ENCODE measurements around the gene CENPM. TPM values are rescaled to one million over a fixed set of nuclear protein-coding genes. Genes with fewer than 3 reads are reported as not detected.
A peak's percentile ranks its signal among the peaks of the same experiment; 100 is the strongest.

The CENPM gene
- total RNA-seq: 100 to 1,000 TPM in 1 of 2 donors, 10 to 100 TPM in 1; 34.7 to 115 TPM

GRCh38 chr22:41946629-41947423 lies at the start of gene CENPM:
Gene CENPM (minus strand): TSS chr22:41947152. CDS start chr22:41947076, 76 bp downstream.
- DNase-seq (ENCODE audit: low spot score) (peak; percentile 95), ATAC-seq (peak; percentile 98 to 99)
- Mint-ChIP-seq H3K27me3 (no peaks in the 10 kb centered on the region), H3K36me3 (peaks cover 12% of the 10 kb centered on the region), H3K27ac (peak within 1 kb of the TSS; percentile 82 to 87), H3K4me1 (ENCODE audit: low read depth in 2 of 2) (peaks cover 10 to 22% of the 10 kb centered on the region in 2 donors), H3K9me3 (no peaks in the 10 kb centered on the region), H3K4me3 (peak within 1 kb of the TSS; percentile 99)

- Mint-ChIP-seq H3K27me3 (peaks cover 0 to 8% of the 10 kb centered on the region in 2 donors), H3K36me3 (no peaks in the 10 kb centered on the region), H3K4me1 (ENCODE audit: low read depth in 2 of 2) (peaks cover 16 to 22% of the 10 kb centered on the region in 2 donors), H3K4me3 (no peak overlapping the region), H3K9me3 (peaks cover 4% of the 10 kb centered on the region), H3K27ac (no peak overlapping the region)
- no peak for DNase-seq (ENCODE audit: low spot score)
- no peak for ATAC-seq
Observed at GRCh38 chr22:41995211-41995610, 48.3 kb upstream of the CENPM start.

GRCh38 chr22:41992496-41992895 lies 45.5 kb upstream of the CENPM start:
- no peak overlapping the region for H3K27ac Mint-ChIP-seq

GRCh38 chr22:41991111-41991510 lies 44.2 kb upstream of the CENPM start:
- Mint-ChIP-seq H3K36me3 (no peaks in the 10 kb centered on the region), H3K4me1 (ENCODE audit: low read depth in 2 of 2) (peaks cover 0 to 4% of the 10 kb centered on the region in 2 donors), H3K27ac (no peak overlapping the region), H3K9me3 (no peaks in the 10 kb centered on the region), H3K4me3 (no peak overlapping the region), H3K27me3 (peaks cover 0 to 11% of the 10 kb centered on the region in 2 donors)
- ATAC-seq: no peak
- no peak for DNase-seq (ENCODE audit: low spot score)

More at GRCh38 chr22:41992496-41992895, 45.5 kb upstream of the CENPM start:
- H3K36me3 Mint-ChIP-seq: no peaks in the 10 kb centered on the region
- no peak for ATAC-seq
- no peak overlapping the region for H3K4me3 Mint-ChIP-seq
- H3K27me3 Mint-ChIP-seq: peaks cover 0 to 11% of the 10 kb centered on the region in 2 donors
- no peak for DNase-seq (ENCODE audit: low spot score)
- H3K9me3 Mint-ChIP-seq: no peaks in the 10 kb centered on the region
- peaks cover 0 to 6% of the 10 kb centered on the region in 2 donors for H3K4me1 Mint-ChIP-seq (ENCODE audit: low read depth in 2 of 2)

GRCh38 chr22:41989246-41989645 lies 42.3 kb upstream of the CENPM start:
- DNase-seq (ENCODE audit: low spot score) (no peak), ATAC-seq (peak in 1 of 2 donors; percentile 24)
- Mint-ChIP-seq H3K9me3 (no peaks in the 10 kb centered on the region), H3K27me3 (peaks cover 0 to 9% of the 10 kb centered on the region in 2 donors), H3K36me3 (no peaks in the 10 kb centered on the region), H3K4me3 (no peak overlapping the region), H3K4me1 (ENCODE audit: low read depth in 2 of 2) (no peaks in the 10 kb centered on the region), H3K27ac (no peak overlapping the region)

GRCh38 chr22:41987276-41987675 lies 40.3 kb upstream of the CENPM start:
- H3K36me3 Mint-ChIP-seq: no peaks in the 10 kb centered on the region
- no peaks in the 10 kb centered on the region for H3K9me3 Mint-ChIP-seq
- no peak for ATAC-seq
- no peak overlapping the region for H3K4me3 Mint-ChIP-seq
- H3K27me3 Mint-ChIP-seq: peaks cover 0 to 11% of the 10 kb centered on the region in 2 donors
- no peak overlapping the region for H3K27ac Mint-ChIP-seq
- H3K4me1 Mint-ChIP-seq (ENCODE audit: low read depth in 2 of 2): no peaks in the 10 kb centered on the region
- no peak for DNase-seq (ENCODE audit: low spot score)

GRCh38 chr22:41983513-41984405 lies 36.8 kb upstream of the CENPM start:
- Mint-ChIP-seq H3K9me3 (no peaks in the 10 kb centered on the region), H3K4me1 (ENCODE audit: low read depth in 2 of 2) (no peaks in the 10 kb centered on the region), H3K27me3 (peaks cover 1 to 19% of the 10 kb centered on the region in 2 donors), H3K36me3 (no peaks in the 10 kb centered on the region), H3K4me3 (no peak overlapping the region), H3K27ac (no peak overlapping the region)
- no peak for DNase-seq (ENCODE audit: low spot score)
- ATAC-seq: no peak

- Mint-ChIP-seq H3K27me3 (peaks cover 7 to 24% of the 10 kb centered on the region in 2 donors), H3K36me3 (no peaks in the 10 kb centered on the region), H3K4me1 (ENCODE audit: low read depth in 2 of 2) (no peaks in the 10 kb centered on the region), H3K9me3 (no peaks in the 10 kb centered on the region), H3K27ac (no peak overlapping the region), H3K4me3 (no peak overlapping the region)
- no peak for ATAC-seq
- DNase-seq (ENCODE audit: low spot score): no peak
Observed at GRCh38 chr22:41982865-41983264, 35.9 kb upstream of the CENPM start.

- Mint-ChIP-seq H3K4me1 (ENCODE audit: low read depth in 2 of 2) (peaks cover 5% of the 10 kb centered on the region in 2 donors), H3K4me3 (no peak overlapping the region), H3K27me3 (peaks cover 21 to 42% of the 10 kb centered on the region in 2 donors), H3K27ac (no peak overlapping the region), H3K36me3 (no peaks in the 10 kb centered on the region), H3K9me3 (no peaks in the 10 kb centered on the region)
- DNase-seq (ENCODE audit: low spot score): no peak
- ATAC-seq: no peak
Observed at GRCh38 chr22:41979423-41980250, 32.7 kb upstream of the CENPM start.

GRCh38 chr22:41978732-41979131 lies 31.8 kb upstream of the CENPM start:
- DNase-seq (ENCODE audit: low spot score) (no peak), ATAC-seq (no peak)
- Mint-ChIP-seq H3K27me3 (peaks cover 21 to 42% of the 10 kb centered on the region in 2 donors), H3K4me1 (ENCODE audit: low read depth in 2 of 2) (peaks cover 5% of the 10 kb centered on the region in 2 donors), H3K4me3 (no peak overlapping the region), H3K9me3 (no peaks in the 10 kb centered on the region), H3K36me3 (no peaks in the 10 kb centered on the region), H3K27ac (no peak overlapping the region)

GRCh38 chr22:41976961-41977566 lies 30.1 kb upstream of the CENPM start:
- ATAC-seq (no peak), DNase-seq (ENCODE audit: low spot score) (no peak)
- H3K4me3 Mint-ChIP-seq: no peak overlapping the region
- no peaks in the 10 kb centered on the region for H3K36me3 Mint-ChIP-seq
- peaks cover 5% of the 10 kb centered on the region in 2 donors for H3K4me1 Mint-ChIP-seq (ENCODE audit: low read depth in 2 of 2)
- H3K27me3 Mint-ChIP-seq: peaks cover 30 to 41% of the 10 kb centered on the region in 2 donors
- no peaks in the 10 kb centered on the region for H3K9me3 Mint-ChIP-seq
- H3K27ac Mint-ChIP-seq: no peak overlapping the region

GRCh38 chr22:41976070-41976901 lies 29.3 kb upstream of the CENPM start:
- H3K27me3 Mint-ChIP-seq: peaks cover 30 to 41% of the 10 kb centered on the region in 2 donors
- peaks cover 5% of the 10 kb centered on the region in 2 donors for H3K4me1 Mint-ChIP-seq (ENCODE audit: low read depth in 2 of 2)
- peak overlapping the region; percentile 63 for H3K4me3 Mint-ChIP-seq
- ATAC-seq (peak; percentile 67 to 77), DNase-seq (ENCODE audit: low spot score) (no peak)
- H3K27ac Mint-ChIP-seq: no peak overlapping the region
- no peaks in the 10 kb centered on the region for H3K36me3 Mint-ChIP-seq
- no peaks in the 10 kb centered on the region for H3K9me3 Mint-ChIP-seq
